ENCODE data around the gene SMG7. TPM values are rescaled to one million over a fixed set of nuclear protein-coding genes. Genes with fewer than 3 reads are reported as not detected.

Gene SMG7
- total RNA-seq = 10.7 and 12.9 TPM in 2 replicates

DNA sequence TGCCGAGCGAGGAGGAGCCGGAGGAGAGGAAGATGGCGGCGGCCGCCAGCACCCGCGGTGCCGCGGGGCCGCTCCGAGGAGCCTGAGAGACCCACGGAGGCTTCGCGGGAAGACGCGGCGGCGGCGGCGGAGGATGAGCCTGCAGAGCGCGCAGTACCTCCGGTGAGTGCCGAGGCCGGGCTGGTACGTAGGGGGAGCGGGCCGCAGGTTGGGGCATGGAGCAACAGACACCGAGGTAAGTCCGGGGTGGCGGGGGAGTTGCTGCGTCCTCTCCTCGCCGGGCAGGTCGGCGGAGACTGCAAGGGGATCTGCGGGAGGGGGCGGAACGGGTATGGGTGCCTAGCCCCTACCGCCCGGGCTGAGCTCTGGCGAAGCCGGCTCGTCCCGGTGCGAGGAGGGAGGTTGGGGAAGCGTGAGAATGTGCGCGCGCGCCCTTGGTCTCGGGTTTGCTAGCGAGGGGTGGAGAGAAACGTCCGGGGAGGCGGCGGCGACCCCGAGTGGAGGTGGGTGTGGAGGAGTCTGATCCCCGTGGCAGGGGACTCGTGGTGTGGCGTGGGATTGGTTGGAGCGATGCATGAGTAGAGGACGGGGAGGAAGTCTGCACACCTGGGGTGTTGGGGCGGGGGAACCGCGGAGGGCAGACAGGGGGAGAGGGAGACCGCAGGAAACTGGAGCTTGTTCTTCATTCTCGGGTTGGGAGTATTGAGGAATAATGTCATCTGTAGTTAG lies at the start of gene SMG7:
Gene SMG7, plus strand, starts transcription at position 12 of the 729 bp plus-strand sequence. Its CDS starts 122 bp downstream, at position 134.

DNA sequence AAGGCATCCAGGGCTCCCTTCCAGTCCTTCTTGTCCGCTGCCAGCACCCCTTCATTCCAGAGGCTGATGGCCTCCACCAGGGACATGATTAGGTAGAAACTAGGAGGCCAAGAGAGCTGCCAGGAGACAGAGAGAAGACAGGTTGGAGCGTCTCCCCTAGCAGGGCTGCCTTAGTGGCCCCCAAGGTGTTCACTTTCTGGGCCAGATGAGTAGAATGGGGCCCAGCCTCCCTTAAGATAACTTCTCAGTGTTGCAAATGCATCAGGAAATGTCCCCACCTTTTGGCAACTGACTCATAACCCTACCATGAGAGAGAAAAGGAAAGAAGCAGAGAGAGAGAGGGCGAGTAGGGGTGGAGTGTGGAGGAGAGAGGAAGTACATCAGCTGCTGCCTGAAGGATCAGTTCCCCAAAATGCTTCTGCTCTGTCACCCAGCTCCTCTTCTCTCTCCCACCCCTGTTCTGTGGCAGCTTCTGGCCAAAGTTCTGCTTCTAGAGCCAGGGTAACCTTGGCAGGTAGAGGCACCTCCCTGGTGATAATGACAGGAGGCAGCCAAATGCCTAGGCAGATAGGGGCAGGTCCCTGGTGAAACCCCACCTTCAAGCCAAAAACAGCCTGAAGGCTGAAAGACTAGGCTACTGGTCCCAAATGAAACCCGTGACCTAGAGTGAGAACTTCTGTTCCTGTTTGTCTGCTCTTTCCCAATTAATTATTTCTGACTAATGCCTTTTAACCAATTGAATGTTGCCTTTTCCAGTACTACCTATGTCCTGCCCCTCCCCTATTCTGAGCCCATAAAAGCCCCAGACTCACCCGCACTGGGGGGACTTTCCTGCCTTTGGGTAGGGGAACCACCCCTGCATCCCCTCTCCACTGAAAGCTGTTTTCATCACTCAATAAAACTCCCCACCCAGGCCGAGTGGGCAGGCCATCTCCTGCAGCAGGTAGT lies 118.2 kb downstream of the SMG7 start, which contains the start of gene NCF2:
Gene NCF2, minus strand, starts transcription at position 216 of the 948 bp plus-strand sequence. Its CDS starts 130 bp downstream, at position 86.

Other genes starting within 250 kb of the SMG7 start
- gene NMNAT2, start 54.1 kb upstream of the SMG7 start, total RNA-seq = 0.17 and 0.89 TPM in 2 replicates
- gene NCF2, start 118.0 kb downstream of the SMG7 start, total RNA-seq = not detected in 2 replicates
- gene ARPC5, start 163.3 kb downstream of the SMG7 start, total RNA-seq = 130 and 174 TPM in 2 replicates
- gene APOBEC4, start 180.8 kb downstream of the SMG7 start, total RNA-seq = not detected in 2 replicates